A673 (cell line): Measurements from ENCODE around the gene GPR21.

Experiments
- EZH2 ChIP-seq: fragments of 200-600 bp; sonication (generic); IDR thresholded peaks from 2 replicates; pipeline ENCODE4 v1.6.1; 2017; ENCODE audit warnings: borderline replicate concordance, low read depth, mild to moderate bottlenecking, mixed read lengths, antibody characterized with exemption, low read length; ENCODE audit not compliant: poor library complexity, severe bottlenecking
- TF ChIP-seq, protein P1 (sequence below): fragments of 300-800, 200-600 bp; sonication (generic); conservative IDR thresholded peaks from 2 replicates; pipeline ENCODE4 v1.5.1; 2017; ENCODE audit warnings: low read depth, mild to moderate bottlenecking, antibody characterized with exemption, low read length, moderate library complexity, mixed read lengths

- TF ChIP-seq, protein P1, sequence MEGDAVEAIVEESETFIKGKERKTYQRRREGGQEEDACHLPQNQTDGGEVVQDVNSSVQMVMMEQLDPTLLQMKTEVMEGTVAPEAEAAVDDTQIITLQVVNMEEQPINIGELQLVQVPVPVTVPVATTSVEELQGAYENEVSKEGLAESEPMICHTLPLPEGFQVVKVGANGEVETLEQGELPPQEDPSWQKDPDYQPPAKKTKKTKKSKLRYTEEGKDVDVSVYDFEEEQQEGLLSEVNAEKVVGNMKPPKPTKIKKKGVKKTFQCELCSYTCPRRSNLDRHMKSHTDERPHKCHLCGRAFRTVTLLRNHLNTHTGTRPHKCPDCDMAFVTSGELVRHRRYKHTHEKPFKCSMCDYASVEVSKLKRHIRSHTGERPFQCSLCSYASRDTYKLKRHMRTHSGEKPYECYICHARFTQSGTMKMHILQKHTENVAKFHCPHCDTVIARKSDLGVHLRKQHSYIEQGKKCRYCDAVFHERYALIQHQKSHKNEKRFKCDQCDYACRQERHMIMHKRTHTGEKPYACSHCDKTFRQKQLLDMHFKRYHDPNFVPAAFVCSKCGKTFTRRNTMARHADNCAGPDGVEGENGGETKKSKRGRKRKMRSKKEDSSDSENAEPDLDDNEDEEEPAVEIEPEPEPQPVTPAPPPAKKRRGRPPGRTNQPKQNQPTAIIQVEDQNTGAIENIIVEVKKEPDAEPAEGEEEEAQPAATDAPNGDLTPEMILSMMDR = no peak
- no peak for TF ChIP-seq EZH2
These were observed 4.5 kb upstream of the GPR21 start for GRCh38 chr9:123028973-123029372.
